IMR-90 (cell line): Measurements from ENCODE around the gene ERCC3. TPM values are rescaled to one million over a fixed set of nuclear protein-coding genes. Genes with fewer than 3 reads are reported as not detected.

ENCODE experiments used
- ATAC-seq: fragments of 200-7000 bp; cut with Tn5 transposase; 2 replicates; pipeline ENCODE4 v1.9.1; 2020; ENCODE audit warnings: low read depth, mild to moderate bottlenecking, moderate library complexity
- BruUV-seq: library from RNA; stranded (reverse); fragments of 400-500 nt; replicated peaks from 2 replicates; lab custom pipeline; 2021; lab: Mats Ljungman, UMichigan
- CTCF ChIA-PET: fragments of 300-600 bp; formaldehyde crosslinking; extraction: SDS; loops from one replicate; lab custom pipeline; 2021; ENCODE audit warnings: antibody characterized with exemption; lab: Yijun Ruan, JAX
- POLR2A ChIA-PET: fragments of 300-600 bp; sonication (Branson Sonifier 250); formaldehyde crosslinking; loops from one replicate; lab custom pipeline; 2022; ENCODE audit warnings: antibody characterized with exemption; ENCODE audit not compliant: unreplicated experiment; lab: Charles Lee
- DNase-seq: peaks from one replicate; pipeline ENCODE4 v3.0.0; 2013
- H2AFZ ChIP-seq: replicated peaks from 2 replicates; pipeline ENCODE3; 2013; ENCODE audit warnings: low read length, mild to moderate bottlenecking; ENCODE audit not compliant: poor library complexity
- H2AK5ac ChIP-seq: 2 replicates; pipeline ENCODE4 v1.6.1; 2013; ENCODE audit warnings: low read depth, low read length, inconsistent platforms
- H2AK9ac ChIP-seq: replicated peaks from 2 replicates; pipeline ENCODE3; 2013; ENCODE audit warnings: mild to moderate bottlenecking, low read depth, low read length, moderate library complexity; ENCODE audit not compliant: poor library complexity
- H2BK120ac ChIP-seq: 2 replicates; pipeline ENCODE4 v1.6.1; 2013; ENCODE audit warnings: low read depth, low read length, inconsistent platforms
- H2BK15ac ChIP-seq: 3 replicates; pipeline ENCODE4 v1.6.1; 2013; ENCODE audit warnings: low read depth, low read length, inconsistent platforms
- H2BK20ac ChIP-seq: 2 replicates; pipeline ENCODE4 v1.6.1; 2013; ENCODE audit warnings: low read depth, mild to moderate bottlenecking, inconsistent platforms, low read length, moderate library complexity
- H2BK5ac ChIP-seq: 2 replicates; pipeline ENCODE4 v1.6.1; 2013; ENCODE audit warnings: mild to moderate bottlenecking, low read depth, low read length, inconsistent platforms; ENCODE audit not compliant: poor library complexity, severe bottlenecking
- H3K14ac ChIP-seq: replicated peaks from 2 replicates; pipeline ENCODE4 v1.6.1; 2013; ENCODE audit warnings: low read depth, low read length, inconsistent platforms
- H3K18ac ChIP-seq: 2 replicates; pipeline ENCODE4 v1.6.1; 2013; ENCODE audit warnings: low read depth, low read length, control low read depth
- H3K23ac ChIP-seq: 2 replicates; pipeline ENCODE4 v1.6.1; 2013; ENCODE audit warnings: low read depth, low read length, inconsistent platforms
- H3K27ac ChIP-seq: 2 replicates; pipeline ENCODE4 v1.5.1; 2013; ENCODE audit warnings: mild to moderate bottlenecking, control low read depth, low read length; ENCODE audit not compliant: insufficient read depth
- H3K27me3 ChIP-seq: 2 replicates; pipeline ENCODE4 v1.6.1; 2013; ENCODE audit warnings: low read length; ENCODE audit not compliant: control insufficient read depth, insufficient read depth
- H3K36me3 ChIP-seq: 2 replicates; pipeline ENCODE4 v1.6.1; 2013; ENCODE audit warnings: low read length, mixed read lengths; ENCODE audit not compliant: control insufficient read depth, insufficient read depth
- H3K4ac ChIP-seq: 2 replicates; pipeline ENCODE4 v1.6.1; 2013; ENCODE audit warnings: low read depth, low read length, inconsistent platforms
- H3K4me1 ChIP-seq: 2 replicates; pipeline ENCODE4 v1.6.1; 2013; ENCODE audit warnings: low read length, mixed read lengths; ENCODE audit not compliant: control insufficient read depth, insufficient read depth
- H3K4me2 ChIP-seq: 2 replicates; pipeline ENCODE4 v1.6.1; 2013; ENCODE audit warnings: low read depth, mild to moderate bottlenecking, control low read depth, low read length, moderate library complexity
- H3K4me3 ChIP-seq: 2 replicates; pipeline ENCODE4 v1.5.1; 2013; ENCODE audit warnings: low read depth, mild to moderate bottlenecking, control low read depth, low read length, moderate library complexity; ENCODE audit not compliant: insufficient read depth
- H3K56ac ChIP-seq: 2 replicates; pipeline ENCODE4 v1.6.1; 2013; ENCODE audit warnings: low read length, inconsistent platforms; ENCODE audit not compliant: insufficient read depth; ENCODE audit errors: extremely low read depth
- H3K79me1 ChIP-seq, 2 experiments: 2 replicates each; pipeline ENCODE4 v1.6.1; 2013; ENCODE audit warnings: low read length in 2 of 2, inconsistent platforms in 1 of 2, low read depth in 1 of 2
- H3K9ac ChIP-seq: 2 replicates; pipeline ENCODE4 v1.6.1; 2013; ENCODE audit warnings: low read depth, low read length, control low read depth
- H3K9me1 ChIP-seq: 2 replicates; pipeline ENCODE4 v1.6.1; 2013; ENCODE audit warnings: low read length, inconsistent platforms; ENCODE audit not compliant: insufficient read depth
- H3K9me3 ChIP-seq: 2 replicates; pipeline ENCODE4 v1.6.1; 2013; ENCODE audit warnings: low read length; ENCODE audit not compliant: control insufficient read depth, insufficient read depth
- H4K20me1 ChIP-seq: 2 replicates; pipeline ENCODE4 v1.6.1; 2013; ENCODE audit warnings: low read length, inconsistent platforms; ENCODE audit not compliant: insufficient read depth
- H4K5ac ChIP-seq: 2 replicates; pipeline ENCODE4 v1.6.1; 2013; ENCODE audit warnings: mild to moderate bottlenecking, low read depth, low read length, control low read depth
- H4K8ac ChIP-seq, 2 experiments: 2 replicates each; pipeline ENCODE4 v1.6.1; 2013; ENCODE audit warnings: low read depth in 2 of 2, low read length in 2 of 2, control low read depth in 1 of 2, inconsistent platforms in 1 of 2
- H4K91ac ChIP-seq: 2 replicates; pipeline ENCODE4 v1.6.1; 2013; ENCODE audit warnings: low read depth, low read length, inconsistent platforms; ENCODE audit not compliant: insufficient read depth
- BHLHE40 ChIP-seq: fragments of 150-350 bp; IDR thresholded peaks from 2 replicates; pipeline ENCODE4 v1.6.1; 2016; ENCODE audit warnings: mild to moderate bottlenecking, low read depth, low read length
- CEBPB ChIP-seq: IDR thresholded peaks from 2 replicates; pipeline ENCODE4 v1.6.1; 2012; ENCODE audit warnings: low read depth, low read length, improper control_type of control experiment
- ELK1 ChIP-seq: fragments of 150-350 bp; IDR thresholded peaks from 2 replicates; pipeline ENCODE4 v1.6.1; 2016; ENCODE audit warnings: low read depth, mild to moderate bottlenecking, low read length, moderate library complexity, borderline replicate concordance
- FOS ChIP-seq: fragments of 150-350 bp; IDR thresholded peaks from 2 replicates; pipeline ENCODE4 v1.6.1; 2016; ENCODE audit warnings: low read depth, low read length
- MAFK ChIP-seq: IDR thresholded peaks from 2 replicates; pipeline ENCODE4 v1.6.1; 2012; ENCODE audit warnings: low read depth, low read length, improper control_type of control experiment
- MAZ ChIP-seq: IDR thresholded peaks from 2 replicates; pipeline ENCODE4 v1.6.1; 2012; ENCODE audit warnings: low read depth, mild to moderate bottlenecking, low read length, improper control_type of control experiment, moderate library complexity, borderline replicate concordance
- MXI1 ChIP-seq: IDR thresholded peaks from 2 replicates; pipeline ENCODE4 v1.6.1; 2012; ENCODE audit warnings: low read depth, mild to moderate bottlenecking, low read length, moderate library complexity, borderline replicate concordance
- NFE2L2 ChIP-seq: fragments of 150-350 bp; IDR thresholded peaks from 2 replicates; pipeline ENCODE4 v1.6.1; 2016; ENCODE audit warnings: low read depth, mild to moderate bottlenecking, low read length
- POLR2A ChIP-seq: IDR thresholded peaks from 2 replicates; pipeline ENCODE4 v1.6.1; 2012; ENCODE audit warnings: mild to moderate bottlenecking, low read depth, low read length
- RAD21 ChIP-seq: IDR thresholded peaks from 2 replicates; pipeline ENCODE4 v1.6.1; 2012; ENCODE audit warnings: low read length, improper control_type of control experiment
- RFX5 ChIP-seq: IDR thresholded peaks from 2 replicates; pipeline ENCODE4 v1.8.0; 2012; ENCODE audit warnings: low read depth, mild to moderate bottlenecking, low read length, moderate library complexity
- SMC3 ChIP-seq: fragments of 150-350 bp; IDR thresholded peaks from 2 replicates; pipeline ENCODE4 v1.6.1; 2016; ENCODE audit warnings: low read depth, mild to moderate bottlenecking, antibody characterized with exemption, low read length, moderate library complexity
- whole genome bisulfite sequencing, 2 experiments: methylation state at CpG; one replicate each; pipeline versions ENCODE4 v1.1.5 to v1.1.7; 2013; ENCODE audit warnings: missing lambda C conversion rate in 2 of 2; ENCODE audit not compliant: insufficient read length in 1 of 2; ENCODE audit errors: extremely low coverage in 2 of 2; 5-methylcytosine and 5-hydroxymethylcytosine counted together
- dilution Hi-C: fragments of 300-500 bp; cut with HindIII; formaldehyde crosslinking; loops from one replicate; pipeline ENCODE4 v1.14.3; 2018; ENCODE audit warnings: low sequenced_read_pairs; ENCODE audit not compliant: unreplicated experiment
- in situ Hi-C: fragments of 300-500 bp; cut with MboI; formaldehyde crosslinking; loops from 3 replicates; pipeline ENCODE4 v1.14.3; 2019; ENCODE audit warnings: low sequenced_read_pairs, inconsistent platforms, mixed read lengths
- intact Hi-C: fragments of 100-400 bp; cut with micrococcal nuclease; formaldehyde crosslinking; loops from 2 replicates; pipeline ENCODE4 v1.10.0; 2022
- polyA plus RNA-seq, 3 experiments: library from polyadenylated mRNA; depleted of rRNA; stranded (reverse); fragments of >200 nt; gene quantifications; 2 replicates each; pipeline ENCODE4 v1.2.3, GENCODE V29; 2012; ENCODE audit warnings: low replicate concordance in 1 of 3
- total RNA-seq: library from RNA; depleted of rRNA; stranded (reverse); fragments of >200 nt; gene quantifications from 2 replicates; pipeline ENCODE4 v1.2.3, GENCODE V29; 2012
- TF ChIP-seq, protein P1 (sequence below): fragments of 150-350 bp; IDR thresholded peaks from 2 replicates; pipeline ENCODE4 v1.6.1; 2017; ENCODE audit warnings: mild to moderate bottlenecking, antibody characterized with exemption, low read length, low read depth
- TF ChIP-seq, protein P2 (sequence below): conservative IDR thresholded peaks from 2 replicates; pipeline ENCODE4 v1.5.1; 2012; ENCODE audit warnings: mild to moderate bottlenecking, low read depth, low read length, improper control_type of control experiment

Gene ERCC3
- total and polyA plus RNA-seq, 2 of the 4 experiments (the other 2 are of a cell fraction) = 43.2 to 52.0 TPM

GRCh38 chr2:127280693-127281092 is 13.3 kb downstream of the ERCC3 start:
- ATAC-seq = no peak
- no peaks in the 10 kb centered on the region for H3K4me1 ChIP-seq
- H3K27ac ChIP-seq = no peak overlapping the region
- no peak overlapping the region for H2BK20ac ChIP-seq
- TF ChIP-seq BHLHE40 (no peak), FOS (no peak), RFX5 (no peak), NFE2L2 (no peak), CEBPB (no peak), ELK1 (no peak), POLR2A (no peak), SMC3 (no peak), MAZ (no peak), MAFK (no peak), MXI1 (no peak), RAD21 (no peak)
- TF ChIP-seq, protein P1, sequence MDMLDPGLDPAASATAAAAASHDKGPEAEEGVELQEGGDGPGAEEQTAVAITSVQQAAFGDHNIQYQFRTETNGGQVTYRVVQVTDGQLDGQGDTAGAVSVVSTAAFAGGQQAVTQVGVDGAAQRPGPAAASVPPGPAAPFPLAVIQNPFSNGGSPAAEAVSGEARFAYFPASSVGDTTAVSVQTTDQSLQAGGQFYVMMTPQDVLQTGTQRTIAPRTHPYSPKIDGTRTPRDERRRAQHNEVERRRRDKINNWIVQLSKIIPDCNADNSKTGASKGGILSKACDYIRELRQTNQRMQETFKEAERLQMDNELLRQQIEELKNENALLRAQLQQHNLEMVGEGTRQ = no peak
- TF ChIP-seq, protein P2, sequence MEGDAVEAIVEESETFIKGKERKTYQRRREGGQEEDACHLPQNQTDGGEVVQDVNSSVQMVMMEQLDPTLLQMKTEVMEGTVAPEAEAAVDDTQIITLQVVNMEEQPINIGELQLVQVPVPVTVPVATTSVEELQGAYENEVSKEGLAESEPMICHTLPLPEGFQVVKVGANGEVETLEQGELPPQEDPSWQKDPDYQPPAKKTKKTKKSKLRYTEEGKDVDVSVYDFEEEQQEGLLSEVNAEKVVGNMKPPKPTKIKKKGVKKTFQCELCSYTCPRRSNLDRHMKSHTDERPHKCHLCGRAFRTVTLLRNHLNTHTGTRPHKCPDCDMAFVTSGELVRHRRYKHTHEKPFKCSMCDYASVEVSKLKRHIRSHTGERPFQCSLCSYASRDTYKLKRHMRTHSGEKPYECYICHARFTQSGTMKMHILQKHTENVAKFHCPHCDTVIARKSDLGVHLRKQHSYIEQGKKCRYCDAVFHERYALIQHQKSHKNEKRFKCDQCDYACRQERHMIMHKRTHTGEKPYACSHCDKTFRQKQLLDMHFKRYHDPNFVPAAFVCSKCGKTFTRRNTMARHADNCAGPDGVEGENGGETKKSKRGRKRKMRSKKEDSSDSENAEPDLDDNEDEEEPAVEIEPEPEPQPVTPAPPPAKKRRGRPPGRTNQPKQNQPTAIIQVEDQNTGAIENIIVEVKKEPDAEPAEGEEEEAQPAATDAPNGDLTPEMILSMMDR = no peak
- H4K8ac ChIP-seq = no peak overlapping the region
- intact Hi-C loops (loop anchor here (1.0 kb wide), 1 partner anchor 9 kb away; no protein-coding TSS in a partner anchor), dilution Hi-C loops (no loop called here), in situ Hi-C loops (loop anchor here (25.0 kb wide), 1 partner anchor 707 kb away; no protein-coding TSS in a partner anchor)
- no peak overlapping the region for H2BK5ac ChIP-seq
- no peak overlapping the region for H3K4me3 ChIP-seq
- H4K91ac ChIP-seq = no peak overlapping the region
- no peak overlapping the region for H3K4me2 ChIP-seq
- H3K4ac ChIP-seq = no peak overlapping the region
- peaks cover 58% of the 10 kb centered on the region for H3K36me3 ChIP-seq
- no peak overlapping the region for H3K14ac ChIP-seq
- H3K27me3 ChIP-seq = no peaks in the 10 kb centered on the region
- no peak overlapping the region for H3K56ac ChIP-seq
- peaks cover 9% of the 10 kb centered on the region for H3K9me1 ChIP-seq
- POLR2A ChIA-PET = no interaction called here
- H2AK9ac ChIP-seq = no peak overlapping the region
- H2BK15ac ChIP-seq = no peak overlapping the region
- no peak overlapping the region for H3K18ac ChIP-seq
- H3K9me3 ChIP-seq = no peaks in the 10 kb centered on the region
- peaks cover 34 to 51% of the 10 kb centered on the region in 2 experiments for H3K79me1 ChIP-seq
- H4K5ac ChIP-seq = no peak overlapping the region
- CTCF ChIA-PET = interaction anchor here (0.6 to 0.7 kb wide), 2 partner anchors 8 to 217 kb away, joined by 3 read pairs; no protein-coding TSS in a partner anchor
- H2AFZ ChIP-seq = no peak overlapping the region
- H2BK120ac ChIP-seq = no peak overlapping the region
- no peak overlapping the region for H2AK5ac ChIP-seq
- peaks cover 23% of the 10 kb centered on the region for H4K20me1 ChIP-seq
- no peak overlapping the region for H3K9ac ChIP-seq
- no TSS peak for BruUV-seq
- WGBS, 2 experiments = no CpG with 5 or more reads among the region's 2 CpGs
- no peak for DNase-seq
- H3K23ac ChIP-seq = no peak overlapping the region
